GM18517 (cell line): Measurements from ENCODE around the gene DAND5.
"Not testable (repeated sequence)": the region's sequence is repeated elsewhere in the genome, so short reads cannot be mapped to it uniquely, and the experiment has no call there.

Source experiments
- ATAC-seq: cut with Tn5 transposase; IDR thresholded peaks from one replicate; pipeline ENCODE4 v1.9.1; 2021; ENCODE audit warnings: mild to moderate bottlenecking, moderate library complexity; ENCODE audit not compliant: unreplicated experiment

The DAND5 gene

GRCh38 chr19:12965017-12965811 is 4.2 kb upstream of the DAND5 start:
- ATAC-seq: no peak

GRCh38 chr19:12965812-12966135 is 3.6 kb upstream of the DAND5 start:
- ATAC-seq: no peak

- ATAC-seq: no peak
Measured at GRCh38 chr19:12967907-12968306, 1.5 kb upstream of the DAND5 start.

- no peak for ATAC-seq
Measured at GRCh38 chr19:12970070-12970820, 869 bp downstream of the DAND5 start.

GRCh38 chr19:12973236-12973635 is 3.9 kb downstream of the DAND5 start:
- no peak for ATAC-seq

GRCh38 chr19:12974301-12975220 is 5.2 kb downstream of the DAND5 start:
- ATAC-seq: no peak

GRCh38 chr19:12975221-12975741 is 5.9 kb downstream of the DAND5 start:
- no peak for ATAC-seq

GRCh38 chr19:12976109-12976508 is 6.7 kb downstream of the DAND5 start:
- not testable (repeated sequence) for ATAC-seq

GRCh38 chr19:12979974-12980373 is 10.6 kb downstream of the DAND5 start:
- ATAC-seq: no peak

- no peak for ATAC-seq
Measured at GRCh38 chr19:12982648-12983047, 13.3 kb downstream of the DAND5 start.

- no peak for ATAC-seq
Measured at GRCh38 chr19:12983091-12983490, 13.7 kb downstream of the DAND5 start.

- ATAC-seq: no peak
Measured at GRCh38 chr19:12983542-12984142, 14.3 kb downstream of the DAND5 start.

- ATAC-seq: no peak
Measured at GRCh38 chr19:12984143-12984627, 14.8 kb downstream of the DAND5 start.

- no peak for ATAC-seq
Measured at GRCh38 chr19:12984683-12985048, 15.3 kb downstream of the DAND5 start.

- ATAC-seq: no peak
Measured at GRCh38 chr19:12985049-12985776, 15.8 kb downstream of the DAND5 start.

- ATAC-seq: no peak
Measured at GRCh38 chr19:12986726-12987125, 17.4 kb downstream of the DAND5 start.

GRCh38 chr19:12987190-12987589 is 17.8 kb downstream of the DAND5 start:
- ATAC-seq: no peak

GRCh38 chr19:12987781-12988180 is 18.4 kb downstream of the DAND5 start:
- no peak for ATAC-seq

GRCh38 chr19:12990431-12990830 is 21.1 kb downstream of the DAND5 start:
- ATAC-seq: no peak

- no peak for ATAC-seq
Measured at GRCh38 chr19:12990853-12991252, 21.5 kb downstream of the DAND5 start.
